NCI-H1436 treated with DMSO at 0.1 percent for 48 hours (cell line): ENCODE results near the gene BCL2L1.

Experiments used
- DNase-seq: peaks from one replicate; lab custom pipeline; 2025; lab: John Stamatoyannopoulos, UW

Gene BCL2L1

GRCh38 chr20:31708736-31709534 is 13.7 kb downstream of the BCL2L1 start:
- no peak for DNase-seq

GRCh38 chr20:31707994-31708735 is 14.5 kb downstream of the BCL2L1 start:
- DNase-seq: peak; percentile 57

GRCh38 chr20:31707258-31707615 is 15.4 kb downstream of the BCL2L1 start:
- no peak for DNase-seq

GRCh38 chr20:31706607-31707257 is 15.9 kb downstream of the BCL2L1 start:
- DNase-seq: no peak

- DNase-seq: no peak
Observed at GRCh38 chr20:31705598-31706597, 16.8 kb downstream of the BCL2L1 start.

- no peak for DNase-seq
Observed at GRCh38 chr20:31705191-31705590, 17.5 kb downstream of the BCL2L1 start.

- DNase-seq: no peak
Observed at GRCh38 chr20:31704225-31705119, 18.2 kb downstream of the BCL2L1 start.

- no peak for DNase-seq
Observed at GRCh38 chr20:31701591-31701990, 21.1 kb downstream of the BCL2L1 start.

- DNase-seq: no peak
Observed at GRCh38 chr20:31700747-31701146, 21.9 kb downstream of the BCL2L1 start.

GRCh38 chr20:31699801-31700728 is 22.6 kb downstream of the BCL2L1 start:
- no peak for DNase-seq

GRCh38 chr20:31698803-31699718 is 23.6 kb downstream of the BCL2L1 start:
- DNase-seq: no peak

- no peak for DNase-seq
Observed at GRCh38 chr20:31698243-31698802, 24.3 kb downstream of the BCL2L1 start.

GRCh38 chr20:31695849-31696804 is 26.5 kb downstream of the BCL2L1 start:
- no peak for DNase-seq

GRCh38 chr20:31694842-31695593 is 27.6 kb downstream of the BCL2L1 start:
- no peak for DNase-seq

GRCh38 chr20:31693987-31694661 is 28.5 kb downstream of the BCL2L1 start:
- no peak for DNase-seq

- no peak for DNase-seq
Observed at GRCh38 chr20:31693402-31693801, 29.3 kb downstream of the BCL2L1 start.
